G401.6 (cell line): Measurements from ENCODE around the gene PLPP3.
A peak's percentile ranks its signal among the peaks of the same experiment; 100 is the strongest.
"Not testable (repeated sequence)": the region's sequence is repeated elsewhere in the genome, so short reads cannot be mapped to it uniquely, and the experiment has no call there.

Source experiments
- FAIRE-seq: peaks from 2 replicates; lab custom pipeline; 2012; peaks lifted over from hg19 to GRCh38; lab: Jason Lieb, UNC

PLPP3 gene

DNA sequence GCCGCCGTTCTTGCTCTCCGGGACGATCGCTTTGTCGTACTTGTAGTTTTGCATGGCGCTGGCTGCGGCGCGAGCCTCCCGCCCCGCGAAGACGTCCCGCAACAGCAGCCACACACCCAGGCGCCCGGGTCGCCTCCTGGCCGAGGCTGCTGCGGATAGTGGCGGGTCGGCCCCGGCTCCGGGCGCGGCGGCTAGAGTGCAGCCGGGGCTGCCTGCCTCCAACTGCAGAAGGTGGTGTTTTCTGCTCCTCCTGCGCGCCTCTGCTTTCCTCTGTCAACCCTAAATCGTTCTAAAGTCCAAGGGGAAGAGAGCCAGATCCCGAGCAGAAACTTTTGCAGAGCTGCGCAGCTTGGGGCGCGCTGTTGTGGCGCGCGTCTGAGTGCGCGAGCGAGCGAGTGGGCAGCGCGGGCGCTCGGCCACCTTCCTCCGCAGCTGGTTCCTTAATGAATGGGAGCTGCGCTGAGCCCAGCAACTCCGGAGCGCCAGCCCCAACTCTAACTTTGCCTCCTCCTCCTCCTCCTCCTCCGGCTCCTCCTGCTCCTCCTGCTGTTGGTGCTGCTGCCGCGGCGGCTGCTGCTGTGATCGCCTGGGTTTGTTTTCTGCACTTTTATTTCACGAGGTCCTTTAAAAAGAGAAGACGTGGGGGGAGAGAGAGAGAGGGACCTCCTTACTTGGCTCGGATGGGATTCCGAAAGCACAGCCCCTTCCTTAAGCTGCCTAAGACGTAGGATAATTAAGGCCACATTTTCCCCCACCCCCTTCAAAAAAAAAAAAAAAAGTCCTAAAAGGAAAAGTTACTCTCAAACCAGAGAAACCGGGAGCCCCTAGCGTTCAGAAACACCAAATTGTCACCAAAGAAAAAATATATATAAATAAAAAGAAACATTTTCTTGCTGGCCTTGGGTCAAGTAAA, at the start of gene PLPP3:
TSS of gene PLPP3 (minus strand) at position 601 of the 913 bp plus-strand sequence. CDS start at position 54, 547 bp downstream.
- FAIRE-seq, result no peak

GRCh38 chr1:56627636-56628039, 48.3 kb upstream of the PLPP3 start:
- FAIRE-seq, result no peak

DNA sequence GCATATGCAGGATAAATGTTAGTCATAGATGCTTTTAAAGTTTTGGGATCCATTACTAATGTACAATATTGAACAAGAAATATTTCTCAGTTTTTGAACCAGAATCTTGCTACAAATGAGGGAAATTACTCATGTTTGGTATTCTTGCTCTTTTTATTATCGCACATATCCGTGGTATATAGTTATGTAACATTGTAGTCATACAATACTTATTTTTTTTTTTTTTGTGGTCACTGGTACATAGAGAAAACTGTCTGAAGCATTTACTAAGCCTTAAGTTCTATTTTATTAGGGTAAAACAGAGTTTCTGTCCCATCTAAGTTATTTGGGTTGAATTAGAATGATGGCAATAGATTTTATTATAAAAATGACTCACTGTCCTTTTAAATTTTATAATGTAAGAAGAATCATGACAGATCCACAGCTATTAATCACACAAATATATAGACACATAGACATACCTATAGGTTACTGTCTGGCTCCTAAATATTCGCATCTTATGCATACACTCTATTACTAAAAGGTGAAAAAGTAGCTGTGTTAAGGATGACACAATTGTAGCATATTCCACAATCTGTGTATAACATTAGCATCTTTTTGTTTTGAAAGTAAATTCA, 47.8 kb upstream of the PLPP3 start:
- FAIRE-seq, result no peak

DNA sequence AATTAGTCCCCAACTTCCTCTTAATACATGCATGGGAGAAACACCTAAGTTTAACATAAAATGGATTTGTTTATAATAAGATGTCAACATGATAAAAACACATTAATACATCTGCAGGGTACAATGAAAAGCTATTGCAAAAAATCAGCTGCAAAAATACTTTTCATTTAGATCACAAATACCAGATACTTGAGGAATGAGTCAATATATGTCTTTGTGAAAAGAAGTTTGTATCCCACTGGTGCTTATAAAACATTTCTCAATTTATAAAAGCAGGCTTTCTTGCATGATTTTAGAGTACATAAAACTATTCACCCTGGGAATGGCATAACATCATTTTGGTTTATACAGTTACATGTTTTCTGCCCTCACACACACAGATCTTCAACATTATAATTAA, 47.2 kb upstream of the PLPP3 start:
- FAIRE-seq, result no peak

GRCh38 chr1:56625819-56626440, 46.6 kb upstream of the PLPP3 start:
- FAIRE-seq, result no peak

GRCh38 chr1:56617141-56617540, 37.8 kb upstream of the PLPP3 start:
- FAIRE-seq, result no peak

- not testable (repeated sequence) for FAIRE-seq
Measured at GRCh38 chr1:56610770-56611169, 31.4 kb upstream of the PLPP3 start.

- FAIRE-seq, result not testable (repeated sequence)
Measured at GRCh38 chr1:56610097-56610496, 30.7 kb upstream of the PLPP3 start.

- not testable (repeated sequence) for FAIRE-seq
Measured at GRCh38 chr1:56595397-56596191, 16.2 kb upstream of the PLPP3 start.

- no peak for FAIRE-seq
Measured at GRCh38 chr1:56591909-56592308, 12.5 kb upstream of the PLPP3 start.

DNA sequence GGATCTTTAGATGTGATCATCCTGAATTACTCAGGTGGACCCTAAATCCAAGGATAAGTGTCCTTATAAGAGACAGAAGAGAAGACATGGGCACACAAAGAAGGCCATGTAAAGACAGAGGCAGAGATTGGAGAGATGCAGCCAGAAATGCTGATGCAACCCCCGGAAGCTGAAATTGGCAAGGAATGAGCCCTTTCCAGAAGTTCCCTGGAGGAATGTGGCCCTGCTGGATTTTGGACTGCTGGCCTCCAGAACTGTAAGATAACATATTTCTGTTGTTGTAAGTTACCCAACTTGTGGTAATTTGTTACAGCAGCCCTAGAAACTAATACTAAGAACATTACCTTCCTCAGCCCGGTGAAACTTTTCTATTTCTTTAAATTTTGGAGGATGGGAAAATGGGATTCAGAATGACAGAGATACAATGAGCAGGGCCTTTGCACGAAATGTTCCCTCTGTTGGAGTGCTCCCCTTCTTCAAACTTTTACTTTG, 11.2 kb upstream of the PLPP3 start:
- no peak for FAIRE-seq

DNA sequence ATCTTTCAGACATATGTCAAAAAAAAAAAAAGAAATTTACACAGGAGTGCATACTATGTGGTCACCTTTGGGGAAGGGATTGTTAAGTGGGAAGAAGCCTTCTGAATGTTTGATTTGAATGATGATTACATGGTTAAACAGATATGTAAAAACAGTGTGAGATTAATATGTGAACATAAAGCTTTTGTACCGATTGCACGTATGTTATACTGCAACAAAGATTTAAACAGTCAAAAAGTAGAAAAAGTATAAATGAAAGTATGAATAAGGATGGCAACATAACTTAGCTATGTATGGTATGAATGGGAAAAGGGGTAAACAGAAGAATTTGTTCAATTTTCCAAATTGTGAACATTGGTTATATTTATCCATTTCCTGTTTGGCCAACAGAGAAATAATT, 10.0 kb upstream of the PLPP3 start:
- no peak for FAIRE-seq

- FAIRE-seq, result no peak
Measured at GRCh38 chr1:56586502-56586901, 7.1 kb upstream of the PLPP3 start.

DNA sequence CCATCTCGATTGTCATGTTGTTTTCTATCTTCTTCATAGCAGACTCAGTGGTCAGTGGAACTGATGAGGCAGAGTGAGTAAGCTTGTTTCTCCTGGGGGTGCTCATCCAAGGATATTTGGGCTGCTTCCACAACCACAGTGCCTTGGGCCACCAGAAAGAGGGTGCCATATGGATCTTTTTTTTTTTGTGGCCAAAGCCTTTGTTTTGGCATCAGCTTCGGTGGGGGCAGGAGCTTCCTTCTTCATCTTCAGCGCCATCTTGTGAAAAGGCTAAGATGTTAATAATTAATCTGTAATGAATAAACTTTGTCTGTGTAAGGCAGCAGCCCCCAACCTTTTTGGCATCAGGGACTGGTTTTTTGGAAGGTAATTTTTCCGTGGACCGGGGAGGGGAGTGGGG, 6.6 kb upstream of the PLPP3 start:
- no peak for FAIRE-seq

- FAIRE-seq, result peak; percentile 63
Measured at GRCh38 chr1:56584910-56585528, 5.7 kb upstream of the PLPP3 start.

- FAIRE-seq, result no peak
Measured at GRCh38 chr1:56583957-56584468, 4.7 kb upstream of the PLPP3 start.

GRCh38 chr1:56580771-56581170, 1.4 kb upstream of the PLPP3 start:
- FAIRE-seq, result no peak

GRCh38 chr1:56578138-56578962, 1.0 kb downstream of the PLPP3 start:
- FAIRE-seq, result no peak

- FAIRE-seq, result no peak
Measured at GRCh38 chr1:56577406-56578137, 1.8 kb downstream of the PLPP3 start.

GRCh38 chr1:56576880-56577405, 2.4 kb downstream of the PLPP3 start:
- no peak for FAIRE-seq
